ENCODE measurements around the gene RAB15.
A peak's percentile ranks its signal among the peaks of the same experiment; 100 is the strongest.
"Not testable (repeated sequence)": the region's sequence is repeated elsewhere in the genome, so short reads cannot be mapped to it uniquely, and the experiment has no call there.

RAB15 gene

GRCh38 chr14:64937171-64937820 lies 34.8 kb downstream of the RAB15 start:
- DNase-seq (ENCODE audit: low spot score): no peak

DNA sequence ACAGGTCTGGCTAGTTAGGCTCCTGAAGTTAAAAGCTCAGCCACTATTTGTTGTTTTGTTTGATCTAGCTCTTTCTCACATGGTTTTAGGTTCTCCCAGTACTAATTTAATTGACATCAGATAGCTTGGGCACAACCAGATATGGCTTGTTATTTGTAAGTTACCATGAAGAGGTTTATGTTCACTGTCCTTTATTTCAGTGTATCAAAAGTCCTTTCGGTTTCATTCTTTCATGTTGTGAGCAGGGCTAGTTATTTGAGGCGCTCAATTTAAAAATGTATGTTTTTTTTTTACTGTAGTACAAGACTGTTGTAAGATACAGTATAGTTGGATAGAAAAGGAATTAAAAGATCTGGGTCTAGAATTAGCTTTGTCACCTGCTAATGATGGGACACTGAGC lies 36.6 kb downstream of the RAB15 start:
- no peak for DNase-seq (ENCODE audit: low spot score)

- DNase-seq (ENCODE audit: low spot score): no peak
These were observed 37.7 kb downstream of the RAB15 start for GRCh38 chr14:64934338-64934929.

DNA sequence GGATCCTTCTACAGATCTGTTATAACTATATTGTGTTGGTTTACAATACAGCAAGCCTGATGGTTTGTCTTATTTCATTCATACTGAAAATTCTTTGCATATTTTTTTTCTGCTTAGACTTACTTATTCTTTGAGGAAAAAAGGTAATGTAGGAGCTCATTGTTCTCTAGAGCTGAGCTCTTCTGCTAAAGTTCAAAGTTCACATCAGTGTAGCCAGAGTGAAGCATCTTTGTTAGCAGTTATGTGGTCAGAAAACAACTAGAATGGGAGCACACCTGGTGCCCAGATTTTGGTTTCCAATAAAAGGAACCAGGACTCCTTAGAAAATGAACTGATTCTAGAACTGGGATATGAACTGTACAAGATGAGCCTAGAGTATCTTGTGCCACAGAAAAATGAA lies 39.9 kb downstream of the RAB15 start:
- no peak for DNase-seq (ENCODE audit: low spot score)

- no peak for DNase-seq (ENCODE audit: low spot score)
These were observed 41.0 kb downstream of the RAB15 start for GRCh38 chr14:64931123-64931522.

DNA sequence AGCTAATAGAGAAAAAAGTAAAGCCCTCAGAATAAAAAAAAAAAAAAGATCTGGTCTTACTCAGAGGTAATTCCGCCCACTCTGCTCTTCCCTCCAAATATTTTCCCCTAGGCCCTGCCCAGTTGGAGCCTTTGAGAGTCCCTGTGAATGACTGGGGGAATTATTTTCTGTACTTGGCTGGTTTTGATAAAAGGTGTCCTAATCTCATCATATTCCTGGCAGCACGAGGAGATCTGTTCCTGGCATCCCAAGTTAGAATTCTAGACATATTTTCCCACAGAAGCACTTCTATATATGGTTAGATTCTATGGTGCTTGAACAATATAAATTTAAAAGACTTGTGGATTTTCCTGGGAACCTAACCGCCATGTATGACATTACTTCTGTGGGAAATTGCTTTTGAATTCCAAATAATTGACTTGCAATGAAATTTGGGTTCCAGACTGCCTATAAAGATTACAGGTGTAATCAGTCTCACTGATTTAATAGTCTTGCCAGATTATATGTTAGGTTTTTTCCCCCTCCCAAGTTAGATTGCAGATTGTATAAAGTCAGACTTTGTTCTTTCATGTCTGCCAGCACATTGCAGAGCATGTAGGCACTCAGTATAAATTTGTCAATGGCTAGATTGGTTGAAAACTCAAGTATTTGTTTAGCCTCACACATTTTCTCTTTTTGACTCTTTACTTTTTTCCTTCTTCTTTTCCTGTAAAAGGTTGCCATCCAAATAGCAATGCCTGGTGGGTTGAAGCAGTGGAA lies 41.9 kb downstream of the RAB15 start:
- no peak for DNase-seq (ENCODE audit: low spot score)

- no peak for DNase-seq (ENCODE audit: low spot score)
These were observed 43.1 kb downstream of the RAB15 start for GRCh38 chr14:64929014-64929359.

DNA sequence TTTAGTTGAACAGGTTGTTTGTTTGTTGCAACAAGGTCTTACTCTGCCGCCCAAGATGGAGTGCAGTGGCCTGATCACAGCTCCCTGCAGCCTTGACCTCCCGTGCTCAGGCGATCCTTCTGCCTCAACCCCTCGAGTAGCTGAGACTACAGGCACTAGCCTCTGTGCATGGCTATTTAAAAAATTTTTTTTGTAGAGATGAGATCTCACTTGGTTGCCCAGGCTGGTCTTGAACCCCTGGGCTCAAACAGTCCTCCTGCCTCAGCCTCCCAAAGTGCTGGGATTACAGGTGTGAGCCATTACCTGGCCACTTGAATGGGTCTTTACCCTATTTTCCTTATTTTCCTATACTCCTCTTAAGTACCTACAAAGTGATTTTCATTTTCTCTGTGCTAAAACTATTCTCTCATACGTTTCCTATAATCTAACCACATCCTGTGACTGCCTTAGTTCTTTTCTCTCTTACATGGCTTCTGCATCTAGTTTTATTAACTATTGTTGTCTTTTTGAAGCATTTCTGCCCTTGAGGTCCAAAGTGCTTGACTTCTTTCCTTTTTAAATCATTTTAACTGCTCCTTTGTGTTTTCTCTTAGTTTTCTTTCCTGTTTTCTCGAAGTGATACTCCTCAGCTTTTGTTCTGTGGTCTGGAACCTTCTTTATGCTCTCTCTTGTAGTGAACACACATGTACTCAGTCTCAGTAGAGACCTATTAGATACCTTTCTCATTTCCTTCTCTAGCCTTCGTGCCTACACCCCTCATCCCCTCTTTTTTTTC lies 43.7 kb downstream of the RAB15 start:
- no peak for DNase-seq (ENCODE audit: low spot score)

DNA sequence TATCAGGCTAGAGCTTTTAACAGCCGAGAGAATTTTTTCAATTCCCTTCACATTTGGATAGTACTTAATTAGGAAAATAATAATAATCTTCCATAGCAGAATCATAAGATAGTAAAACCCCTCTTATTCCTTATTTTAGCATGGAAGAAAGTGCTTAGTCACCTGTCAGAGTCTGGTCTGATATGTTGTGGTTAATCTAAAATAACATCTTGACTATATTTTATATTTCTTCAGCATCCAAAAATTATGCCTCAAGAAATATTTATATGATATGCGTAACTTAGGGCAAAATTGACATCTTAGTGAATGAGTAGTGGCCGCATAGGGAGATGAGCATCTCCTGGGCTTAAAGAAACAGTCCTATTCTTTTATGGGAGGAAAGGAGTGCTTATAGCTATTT lies 45.1 kb downstream of the RAB15 start:
- DNase-seq (ENCODE audit: low spot score): no peak

GRCh38 chr14:64926398-64926995 lies 45.6 kb downstream of the RAB15 start:
- no peak for DNase-seq (ENCODE audit: low spot score)

DNA sequence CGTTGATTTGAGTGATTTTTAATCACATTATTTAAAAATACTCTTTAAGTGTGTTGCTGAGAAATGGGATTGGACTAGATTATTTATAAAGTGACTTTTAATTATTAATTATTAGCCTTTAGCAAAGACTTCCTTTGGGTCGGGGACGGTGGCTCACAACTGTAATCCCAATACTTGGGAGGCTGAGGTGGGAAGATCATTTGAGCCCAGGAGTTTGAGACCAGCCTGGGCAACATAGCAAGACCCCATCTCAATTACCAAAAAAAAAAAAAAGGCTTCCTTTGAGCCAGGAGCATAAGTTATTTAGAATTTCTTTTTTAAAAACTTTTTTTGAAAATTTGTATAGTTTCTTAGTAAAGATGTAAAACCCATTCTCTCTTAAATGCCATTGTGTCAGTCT lies 49.1 kb downstream of the RAB15 start:
- DNase-seq (ENCODE audit: low spot score): no peak

- no peak for DNase-seq (ENCODE audit: low spot score)
These were observed 51.7 kb downstream of the RAB15 start for GRCh38 chr14:64920465-64920864.

DNA sequence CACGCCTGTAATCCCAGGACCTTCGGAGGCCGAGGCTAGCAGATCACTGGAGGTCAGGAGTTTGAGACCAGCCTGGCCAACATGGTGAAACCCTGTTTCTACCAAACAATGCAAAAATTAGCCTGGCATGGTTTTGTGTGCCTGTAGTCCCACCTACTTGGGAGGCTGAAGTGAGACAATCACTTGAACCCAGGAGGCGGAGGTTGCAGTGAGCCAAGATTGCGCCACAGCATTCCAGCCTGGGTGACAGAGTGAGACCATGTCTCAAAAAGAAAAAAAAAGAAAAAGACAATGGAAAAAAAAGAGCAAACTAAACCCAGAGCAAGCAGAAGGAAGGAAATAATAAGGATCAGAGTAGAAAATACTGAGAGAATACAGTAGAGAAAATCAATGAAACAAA lies 52.5 kb downstream of the RAB15 start:
- DNase-seq (ENCODE audit: low spot score): no peak

GRCh38 chr14:64919215-64919614 lies 52.9 kb downstream of the RAB15 start:
- DNase-seq (ENCODE audit: low spot score): no peak

DNA sequence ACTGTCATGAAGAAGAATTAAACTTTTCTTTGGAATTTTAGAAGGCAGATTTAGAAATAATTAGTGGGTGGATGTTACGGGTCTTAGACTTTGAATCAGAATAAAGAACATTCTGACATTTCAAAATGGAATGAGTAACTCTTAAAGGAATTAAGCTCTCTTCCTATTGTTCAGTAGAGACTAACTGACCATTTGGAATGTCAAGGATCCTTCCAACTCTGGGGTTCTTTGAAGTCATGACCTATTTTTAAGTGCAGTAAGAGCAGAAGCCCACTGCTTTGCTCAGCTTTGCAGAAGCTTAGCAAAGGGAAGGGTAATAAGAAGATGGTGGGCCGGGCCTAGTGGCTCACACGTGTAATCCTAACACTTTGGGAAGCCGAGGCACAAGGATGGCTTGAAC lies 53.9 kb downstream of the RAB15 start:
- no peak for DNase-seq (ENCODE audit: low spot score)

DNA sequence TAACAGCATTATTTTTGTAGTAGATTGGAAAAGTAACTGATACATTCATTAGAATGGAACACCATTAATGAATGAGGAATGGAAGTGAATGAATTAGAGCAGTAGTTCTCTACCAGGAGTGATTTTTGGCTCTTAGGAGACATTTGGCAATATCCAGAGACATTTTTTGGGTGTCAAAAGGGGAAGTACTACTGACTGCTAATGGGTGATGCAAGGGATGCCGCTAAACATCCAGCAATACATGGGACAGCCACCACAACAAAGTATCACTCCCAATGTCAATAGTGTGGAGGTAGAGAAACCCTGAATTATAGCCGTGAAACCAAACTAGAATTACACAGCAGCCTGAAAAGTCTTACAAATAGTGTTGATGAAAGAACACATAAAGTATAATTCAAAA lies 56.3 kb downstream of the RAB15 start:
- no peak for DNase-seq (ENCODE audit: low spot score)

DNA sequence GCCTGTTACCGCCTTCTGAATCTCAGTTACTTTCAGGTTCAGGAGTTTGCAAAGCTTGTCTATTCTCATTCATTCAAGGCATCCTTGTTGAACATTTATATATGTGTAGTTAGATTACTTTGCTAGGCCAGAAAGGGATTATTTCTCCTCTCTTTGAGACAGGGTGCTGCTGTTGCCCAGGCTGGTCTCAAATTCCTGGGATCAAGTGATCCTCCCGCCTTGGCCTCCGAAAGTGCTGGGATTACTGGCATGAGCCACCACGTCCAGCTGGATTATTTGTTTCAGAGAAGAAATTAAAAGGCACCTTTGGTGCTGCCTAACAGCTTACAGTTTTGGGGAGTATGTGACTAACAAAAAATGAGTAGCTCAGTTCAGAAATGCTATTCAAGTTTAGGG lies 57.1 kb downstream of the RAB15 start:
- no peak for DNase-seq (ENCODE audit: low spot score)

- DNase-seq (ENCODE audit: low spot score): peak; percentile 95
These were observed 57.7 kb downstream of the RAB15 start, which contains the start of gene CHURC1 for GRCh38 chr14:64914237-64915028. CHURC1 (plus strand) TSS chr14:64914455; CDS start chr14:64914496, 41 bp downstream.

GRCh38 chr14:64913477-64913876 lies 58.7 kb downstream of the RAB15 start:
- not testable (repeated sequence) for DNase-seq (ENCODE audit: low spot score)

DNA sequence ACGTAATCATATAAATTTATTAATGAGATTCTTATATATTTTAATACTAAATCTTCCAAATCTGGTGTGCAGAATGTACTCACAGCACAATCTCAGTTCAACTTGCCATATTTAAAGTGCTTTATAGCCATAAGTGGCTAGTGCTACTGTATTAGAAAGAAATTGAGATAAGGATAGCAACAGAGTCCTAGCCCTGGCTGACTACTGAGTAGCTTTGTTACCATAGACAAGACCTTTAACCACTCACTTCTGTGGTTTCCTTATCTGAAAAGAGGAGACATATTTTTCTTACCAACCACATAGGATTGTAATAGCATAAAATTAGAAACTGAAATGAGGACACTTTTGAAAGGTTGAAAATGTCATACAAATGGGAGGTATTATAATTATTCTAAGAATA lies 59.9 kb downstream of the RAB15 start:
- DNase-seq (ENCODE audit: low spot score): no peak

- DNase-seq (ENCODE audit: low spot score): peak; percentile 15
These were observed 61.2 kb downstream of the RAB15 start for GRCh38 chr14:64910847-64911495.

All from AG08396 (cell line).